NT2/D1 (cell line): ENCODE data around the gene DHX38.

Experiments
- DNase-seq: peaks from one replicate; pipeline ENCODE4 v3.0.0-alpha.2; 2011; ENCODE audit warnings: low read depth, low spot score
- H3K27me3 ChIP-seq: 2 replicates; pipeline ENCODE4 v1.6.0; 2011; ENCODE audit warnings: mild to moderate bottlenecking; ENCODE audit not compliant: insufficient read length, insufficient read depth
- H3K36me3 ChIP-seq: 2 replicates; pipeline ENCODE4 v1.6.1; 2011; ENCODE audit warnings: mild to moderate bottlenecking, low read length, mixed read lengths; ENCODE audit not compliant: insufficient read depth, insufficient read length
- H3K4me1 ChIP-seq: 2 replicates; pipeline ENCODE4 v1.5.1; 2011; ENCODE audit not compliant: insufficient read depth, insufficient read length
- H3K4me3 ChIP-seq: 2 replicates; pipeline ENCODE4 v1.5.1; 2011; ENCODE audit warnings: low read depth; ENCODE audit not compliant: insufficient read length
- H3K9ac ChIP-seq: 2 replicates; pipeline ENCODE4 v1.6.0; 2011; ENCODE audit warnings: low read depth; ENCODE audit not compliant: insufficient read length
- H3K9me3 ChIP-seq: 2 replicates; pipeline ENCODE4 v1.5.1; 2011; ENCODE audit warnings: mild to moderate bottlenecking, low read length; ENCODE audit not compliant: insufficient read depth
- SUZ12 ChIP-seq: IDR thresholded peaks from 2 replicates; pipeline ENCODE4 v1.6.1; 2011; ENCODE audit not compliant: insufficient read length, insufficient read depth; ENCODE audit errors: extremely low read depth
- YY1 ChIP-seq: IDR thresholded peaks from 2 replicates; pipeline ENCODE4 v1.6.1; 2011; ENCODE audit not compliant: insufficient read length, insufficient read depth
- ZNF274 ChIP-seq: IDR thresholded peaks from 2 replicates; pipeline ENCODE4 v1.6.1; 2011; ENCODE audit warnings: mild to moderate bottlenecking, low read depth, low read length

The DHX38 gene

DNA sequence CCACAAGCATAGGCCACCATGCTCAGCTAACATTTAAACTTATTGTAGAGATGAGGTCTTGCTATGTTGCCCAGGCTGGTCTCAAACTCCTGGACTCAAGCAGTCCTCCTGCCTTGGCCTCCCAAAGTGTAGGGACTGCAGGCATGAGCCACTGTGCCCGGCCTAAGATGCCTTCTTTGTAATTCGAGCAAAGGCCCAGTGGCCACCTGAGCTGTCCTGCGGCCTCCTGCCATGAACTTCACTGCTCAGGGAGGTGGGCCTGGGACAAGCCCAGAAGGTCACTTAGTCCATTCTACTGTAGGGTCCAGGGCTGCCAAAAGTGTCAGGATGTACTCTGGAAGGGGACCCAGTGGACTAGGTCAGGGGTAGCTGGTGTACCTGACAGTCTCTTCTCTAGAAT lies 30.5 kb downstream of the DHX38 start:
- no peak overlapping the region for H3K9ac ChIP-seq

DNA sequence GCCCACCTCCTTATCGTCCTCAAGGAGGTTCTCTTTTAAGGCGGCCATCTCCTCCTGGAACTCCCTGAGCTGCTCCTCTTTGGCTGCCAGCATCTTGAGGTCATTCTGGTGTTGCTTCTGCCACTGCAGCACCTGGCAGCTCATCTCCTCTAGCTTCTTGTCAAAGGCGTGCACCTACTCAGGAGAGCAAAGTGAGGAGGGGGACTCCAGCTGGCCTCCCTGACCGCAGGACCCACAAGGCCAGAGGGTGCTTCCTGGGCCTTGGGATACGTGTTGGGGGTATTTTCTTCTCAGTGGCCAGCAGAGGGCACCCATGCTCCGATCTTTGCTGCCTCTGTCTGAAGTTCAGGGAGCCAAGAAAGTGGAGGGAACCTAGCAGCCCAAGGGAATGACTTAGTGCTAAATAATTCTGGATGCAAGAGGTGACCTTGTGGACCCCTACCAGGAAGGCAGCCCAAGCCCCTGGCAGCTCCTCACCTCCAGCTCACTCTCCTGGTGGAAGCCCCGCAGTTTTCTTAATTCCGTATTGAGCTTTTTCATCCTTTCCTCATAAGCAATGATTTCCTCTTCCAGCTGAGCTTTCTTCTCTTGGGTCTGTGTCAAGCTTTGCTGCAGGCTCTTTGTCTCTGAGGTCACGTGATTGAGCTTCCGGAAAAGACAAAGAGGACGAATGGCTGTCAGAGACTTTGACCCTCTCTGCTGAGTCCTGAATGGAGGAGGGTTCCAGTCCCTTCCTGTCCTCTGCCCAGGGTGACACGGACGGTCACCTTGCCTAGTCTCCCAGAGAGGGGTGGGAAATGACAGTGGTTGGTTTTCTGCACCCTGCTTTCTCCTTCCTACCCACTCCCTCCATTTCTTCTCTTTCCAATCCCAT lies 31.4 kb downstream of the DHX38 start:
- no peak for TF ChIP-seq YY1
- TF ChIP-seq SUZ12: no peak
- no peak for TF ChIP-seq ZNF274
- H3K4me1 ChIP-seq: peaks cover 4% of the 10 kb centered on the region
- peak; percentile 84 for DNase-seq
- H3K9me3 ChIP-seq: no peaks in the 10 kb centered on the region
- H3K9ac ChIP-seq: no peak overlapping the region
- H3K4me3 ChIP-seq: no peak overlapping the region
- H3K36me3 ChIP-seq: no peaks in the 10 kb centered on the region
- H3K27me3 ChIP-seq: no peaks in the 10 kb centered on the region

More for the DNA sequence above, 30.5 kb downstream of the DHX38 start:
- Histone ChIP-seq H3K9me3 (no peaks in the 10 kb centered on the region), H3K27me3 (no peaks in the 10 kb centered on the region), H3K36me3 (no peaks in the 10 kb centered on the region), H3K4me1 (peaks cover 4% of the 10 kb centered on the region), H3K4me3 (no peak overlapping the region)
- no peak for DNase-seq
- TF ChIP-seq YY1 (no peak), ZNF274 (no peak)

DNA sequence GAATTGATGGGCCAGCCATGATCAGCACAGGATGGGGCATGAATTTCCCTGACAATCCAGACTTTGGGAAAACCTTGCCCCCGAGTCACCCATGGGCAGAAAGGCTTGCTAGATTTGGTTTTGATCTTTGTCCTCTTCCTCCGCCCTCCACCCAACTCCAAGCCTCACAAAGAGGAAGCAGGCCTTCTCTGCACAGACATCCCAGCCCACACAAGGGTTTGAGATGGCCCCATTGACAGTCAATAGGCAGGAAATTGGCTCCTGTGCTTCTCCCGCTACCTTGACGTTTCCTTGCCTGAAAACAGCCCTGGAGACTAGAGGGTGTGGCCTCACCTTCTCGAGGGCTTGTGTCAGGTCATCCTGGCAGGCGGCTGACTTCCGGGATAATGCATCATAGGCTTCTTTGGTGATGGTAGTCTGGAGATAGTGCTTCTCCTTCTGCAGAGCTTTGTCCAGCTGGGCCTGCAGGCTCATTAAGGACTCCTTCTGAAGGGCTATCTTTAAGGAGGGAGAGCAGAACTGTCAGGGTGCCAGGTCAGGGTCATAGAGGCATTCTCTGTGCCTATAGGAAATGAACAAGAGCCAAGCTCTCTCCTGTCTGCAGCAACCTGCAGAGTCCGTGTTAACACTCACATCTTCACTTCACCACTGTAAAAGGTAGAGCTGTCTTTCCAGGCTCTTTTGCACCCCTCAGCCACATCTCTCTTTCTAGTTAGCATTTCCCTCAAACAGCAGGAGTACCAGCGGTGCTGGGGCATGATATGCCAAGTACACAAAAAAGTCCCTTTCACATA lies 32.2 kb downstream of the DHX38 start:
- H3K4me3 ChIP-seq: no peak overlapping the region
- H3K27me3 ChIP-seq: no peaks in the 10 kb centered on the region
- H3K9ac ChIP-seq: no peak overlapping the region
- H3K36me3 ChIP-seq: no peaks in the 10 kb centered on the region
- no peaks in the 10 kb centered on the region for H3K9me3 ChIP-seq
- H3K4me1 ChIP-seq: peaks cover 4% of the 10 kb centered on the region
- DNase-seq: no peak
- TF ChIP-seq ZNF274 (no peak), SUZ12 (no peak)

DNA sequence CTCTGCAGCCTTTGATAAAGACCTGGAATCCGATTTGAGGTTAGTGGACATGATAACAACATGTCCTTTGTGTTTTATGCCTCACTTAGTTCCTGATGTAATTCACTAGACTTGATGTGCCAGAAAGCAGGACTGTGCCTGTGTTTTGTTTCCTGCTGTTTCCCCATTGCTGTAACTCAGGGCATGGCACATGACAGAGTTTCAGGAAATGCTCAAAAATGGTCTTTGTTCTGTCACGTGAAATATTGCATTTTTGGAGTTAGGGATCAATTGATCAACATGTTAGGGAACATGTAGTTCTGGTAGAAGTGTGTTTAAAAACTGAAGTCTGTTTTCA lies 32.8 kb downstream of the DHX38 start:
- Histone ChIP-seq H3K36me3 (no peaks in the 10 kb centered on the region), H3K4me3 (no peak overlapping the region), H3K9ac (no peak overlapping the region), H3K9me3 (no peaks in the 10 kb centered on the region), H3K4me1 (peaks cover 4% of the 10 kb centered on the region), H3K27me3 (no peaks in the 10 kb centered on the region)
- TF ChIP-seq SUZ12: no peak
- no peak for TF ChIP-seq ZNF274
- TF ChIP-seq YY1: no peak
- no peak for DNase-seq

DNA sequence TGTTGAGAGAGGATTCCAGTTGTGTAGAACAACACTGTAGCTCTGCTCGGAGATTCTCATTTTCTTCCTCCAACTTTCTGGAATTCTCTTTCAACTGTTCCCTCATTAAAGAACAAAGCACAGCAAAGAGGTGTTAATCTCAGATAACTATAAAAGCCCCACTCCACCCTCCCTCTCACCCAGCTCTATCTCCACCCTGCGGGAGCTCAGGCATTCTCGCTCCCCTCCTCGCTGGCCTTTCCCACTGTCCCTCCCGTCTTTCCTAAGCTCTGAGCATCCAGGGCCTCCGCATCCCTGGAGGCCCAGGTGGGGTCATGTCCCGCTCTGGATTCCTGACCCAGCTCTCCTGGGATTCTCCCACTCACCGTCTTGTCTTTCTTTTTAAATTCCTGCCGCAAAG lies 35.1 kb downstream of the DHX38 start:
- DNase-seq: peak; percentile 28
- H3K4me1 ChIP-seq: peaks cover 4% of the 10 kb centered on the region

DNA sequence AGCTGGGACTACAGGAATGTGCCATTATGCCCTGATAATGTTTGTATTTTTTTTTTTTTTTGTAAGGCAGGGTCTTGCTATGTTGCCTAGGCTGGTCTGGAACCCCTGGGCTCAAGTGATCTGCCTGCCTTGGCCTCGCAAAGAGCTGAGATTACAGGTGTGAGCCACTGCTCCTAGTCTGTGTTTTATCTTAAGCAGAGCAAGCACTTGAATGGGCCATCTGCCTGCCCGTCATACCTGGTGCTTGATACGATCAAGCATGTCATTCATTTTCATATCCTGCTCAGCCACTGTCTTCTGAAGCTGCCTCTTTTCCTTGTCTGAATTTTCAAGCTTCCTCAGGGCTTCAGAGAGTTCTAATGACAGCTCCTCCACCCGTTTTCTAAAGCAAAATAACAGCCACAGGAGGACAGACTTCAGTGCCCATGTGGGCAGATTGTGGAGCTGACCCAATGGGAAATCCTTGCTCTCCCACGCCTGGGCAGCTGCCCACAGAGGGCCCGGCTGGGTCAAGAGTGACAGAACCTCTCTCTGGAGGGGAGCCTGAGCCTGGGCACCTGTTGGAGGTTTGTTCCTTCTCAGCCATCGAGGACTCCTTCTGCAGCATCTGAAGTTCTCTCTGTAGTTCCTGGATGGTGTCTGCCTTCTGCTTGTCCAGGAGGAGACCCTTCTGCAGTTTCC lies 36.5 kb downstream of the DHX38 start:
- no peak for DNase-seq
- TF ChIP-seq SUZ12 (no peak), YY1 (no peak), ZNF274 (no peak)
- Histone ChIP-seq H3K4me3 (no peak overlapping the region), H3K9ac (no peak overlapping the region), H3K9me3 (no peaks in the 10 kb centered on the region), H3K4me1 (peaks cover 4% of the 10 kb centered on the region), H3K27me3 (no peaks in the 10 kb centered on the region), H3K36me3 (no peaks in the 10 kb centered on the region)

More for the DNA sequence above, 35.1 kb downstream of the DHX38 start:
- TF ChIP-seq SUZ12 (no peak), ZNF274 (no peak)
- no peak overlapping the region for H3K4me3 ChIP-seq
- H3K27me3 ChIP-seq: no peaks in the 10 kb centered on the region
- no peaks in the 10 kb centered on the region for H3K36me3 ChIP-seq
- H3K9me3 ChIP-seq: no peaks in the 10 kb centered on the region
- no peak overlapping the region for H3K9ac ChIP-seq

DNA sequence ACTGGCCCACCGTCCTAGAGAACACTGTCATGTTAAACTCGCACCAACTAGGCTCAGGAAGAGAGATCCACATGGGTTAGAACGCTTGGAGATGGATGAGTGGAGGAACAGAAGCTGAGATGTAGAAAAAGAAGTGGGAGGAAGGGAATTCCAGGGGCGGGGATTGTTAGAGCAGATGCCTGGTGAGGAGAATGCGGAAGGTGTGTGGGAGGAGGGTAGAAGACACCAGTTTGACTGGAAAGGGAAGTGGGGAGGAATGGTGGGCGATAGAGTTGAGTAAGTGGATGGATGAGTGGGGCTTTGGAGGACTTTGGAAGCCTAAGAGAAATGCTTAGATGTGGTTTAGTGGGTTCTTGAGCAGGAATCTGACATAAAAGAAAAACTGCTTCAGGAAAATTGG lies 37.4 kb downstream of the DHX38 start:
- Histone ChIP-seq H3K36me3 (no peaks in the 10 kb centered on the region), H3K9ac (no peak overlapping the region), H3K9me3 (no peaks in the 10 kb centered on the region), H3K27me3 (no peaks in the 10 kb centered on the region), H3K4me3 (no peak overlapping the region), H3K4me1 (no peaks in the 10 kb centered on the region)
- DNase-seq: no peak
- TF ChIP-seq ZNF274: no peak
- no peak for TF ChIP-seq YY1
- TF ChIP-seq SUZ12: no peak
